Liver (tissue), 9 donors: ENCODE results near the gene PPP4R1. TPM values are rescaled to one million over a fixed set of nuclear protein-coding genes. Genes with fewer than 3 reads are reported as not detected.

Experiments used
- DNase-seq: peaks from one replicate; pipeline ENCODE4 v3.0.0-alpha.2; 2017; ENCODE audit warnings: low spot score
- H3K27ac ChIP-seq, 2 donors: one replicate each; pipeline ENCODE4 v1.7.0; 2013; ENCODE audit warnings: inconsistent platforms in 2 of 2, low read length in 2 of 2, control low read depth in 1 of 2, low read depth in 1 of 2, mild to moderate bottlenecking in 1 of 2
- H3K27me3 ChIP-seq, 4 donors: one replicate each; pipeline versions ENCODE4 v1.6.1 to v1.7.0; 2013; ENCODE audit warnings: low read length in 3 of 4, inconsistent platforms in 1 of 4, mild to moderate bottlenecking in 1 of 4, moderate library complexity in 1 of 4; ENCODE audit not compliant: control insufficient read depth in 4 of 4, insufficient read depth in 4 of 4
- H3K36me3 ChIP-seq, 4 donors: one replicate each; pipeline versions ENCODE4 v1.6.1 to v1.7.0; 2013; ENCODE audit warnings: low read length in 3 of 4, mild to moderate bottlenecking in 3 of 4, low read depth in 1 of 4, moderate library complexity in 1 of 4; ENCODE audit not compliant: control insufficient read depth in 4 of 4, insufficient read depth in 3 of 4
- H3K4me1 ChIP-seq, 4 donors: one replicate each; pipeline versions ENCODE4 v1.6.1 to v1.7.0; 2013; ENCODE audit warnings: low read length in 3 of 4, mild to moderate bottlenecking in 3 of 4, moderate library complexity in 1 of 4; ENCODE audit not compliant: control insufficient read depth in 4 of 4, insufficient read depth in 4 of 4
- H3K4me3 ChIP-seq, 3 donors: one replicate each; pipeline versions ENCODE4 v1.6.1 to v1.7.0; 2013; ENCODE audit warnings: low read length in 3 of 3, control low read depth in 1 of 3, low read depth in 1 of 3, mild to moderate bottlenecking in 1 of 3
- H3K9ac ChIP-seq, 2 donors: one replicate each; pipeline ENCODE4 v1.7.0; 2013; ENCODE audit warnings: low read length in 2 of 2, mild to moderate bottlenecking in 2 of 2, moderate library complexity in 2 of 2, control low read depth in 1 of 2, low read depth in 1 of 2
- H3K9me3 ChIP-seq, 4 donors: one replicate each; pipeline versions ENCODE4 v1.6.1 to v1.7.0; 2013; ENCODE audit warnings: low read length in 3 of 4; ENCODE audit not compliant: control insufficient read depth in 4 of 4
- ATF3 ChIP-seq: IDR thresholded peaks from 2 replicates; pipeline ENCODE4 v1.6.1; 2016; ENCODE audit warnings: antibody characterized with exemption
- CTCF ChIP-seq: fragments of 150-350 bp; IDR thresholded peaks from 2 replicates; pipeline ENCODE4 v1.5.1; 2017; ENCODE audit warnings: improper control_type of control experiment, low read depth, low read length; ENCODE audit not compliant: missing input control
- EGR1 ChIP-seq, 2 donors: IDR thresholded peaks; 2 replicates each; pipeline ENCODE4 v1.6.1; 2016 to 2018; ENCODE audit warnings: antibody characterized with exemption in 2 of 2, low read depth in 2 of 2
- FOXA1 ChIP-seq: IDR thresholded peaks from 2 replicates; pipeline ENCODE4 v1.6.1; 2016; ENCODE audit warnings: antibody characterized with exemption
- FOXA2 ChIP-seq: IDR thresholded peaks from 2 replicates; pipeline ENCODE4 v1.6.1; 2016; ENCODE audit warnings: antibody characterized with exemption
- GABPA ChIP-seq, 2 donors: IDR thresholded peaks in 1 of 2; conservative IDR thresholded peaks in 1 of 2; 2 replicates each; pipeline ENCODE4 v1.6.1; 2016; ENCODE audit warnings: antibody characterized with exemption in 2 of 2, mild to moderate bottlenecking in 1 of 2, moderate library complexity in 1 of 2
- HNF4A ChIP-seq, 2 donors: conservative IDR thresholded peaks; 2 replicates each; pipeline ENCODE4 v1.6.1; 2016; ENCODE audit warnings: antibody characterized with exemption in 2 of 2, mild to moderate bottlenecking in 2 of 2
- JUND ChIP-seq, 2 donors: IDR thresholded peaks; 2 replicates each; pipeline ENCODE4 v1.6.1; 2016; ENCODE audit warnings: antibody characterized with exemption in 2 of 2
- MAX ChIP-seq: IDR thresholded peaks from 2 replicates; pipeline ENCODE4 v1.6.1; 2016; ENCODE audit warnings: antibody characterized with exemption
- NR2F2 ChIP-seq: IDR thresholded peaks from 2 replicates; pipeline ENCODE4 v1.6.1; 2016; ENCODE audit warnings: antibody characterized with exemption
- RAD21 ChIP-seq, 2 donors: IDR thresholded peaks; 2 replicates each; pipeline ENCODE4 v1.6.1; 2016; ENCODE audit warnings: antibody characterized with exemption in 2 of 2, mild to moderate bottlenecking in 2 of 2
- REST ChIP-seq: IDR thresholded peaks from 2 replicates; pipeline ENCODE4 v1.6.1; 2016; ENCODE audit warnings: antibody characterized with exemption, mild to moderate bottlenecking
- RXRA ChIP-seq, 2 donors: IDR thresholded peaks; 2 replicates each; pipeline ENCODE4 v1.6.1; 2017 to 2018; ENCODE audit warnings: antibody characterized with exemption in 2 of 2, mild to moderate bottlenecking in 1 of 2
- SP1 ChIP-seq: IDR thresholded peaks from 2 replicates; pipeline ENCODE4 v1.6.1; 2018; ENCODE audit warnings: antibody characterized with exemption, mild to moderate bottlenecking
- TAF1 ChIP-seq: conservative IDR thresholded peaks from 2 replicates; pipeline ENCODE4 v1.6.1; 2016; ENCODE audit warnings: antibody characterized with exemption, mild to moderate bottlenecking
- YY1 ChIP-seq: IDR thresholded peaks from 2 replicates; pipeline ENCODE4 v1.6.1; 2016; ENCODE audit warnings: antibody characterized with exemption, mild to moderate bottlenecking
- ZBTB33 ChIP-seq: IDR thresholded peaks from 2 replicates; pipeline ENCODE4 v1.6.1; 2016; ENCODE audit warnings: antibody characterized with exemption
- WGBS: extraction: QIAGEN DNeasy Blood & Tissue Kit; methylation state at CpG from one replicate; pipeline ENCODE4 v1.1.7; 2013; 5-methylcytosine and 5-hydroxymethylcytosine counted together
- polyA plus RNA-seq, 2 donors: library from polyadenylated mRNA; stranded (reverse) in 1 of 2; unstranded in 1 of 2; fragments of 200-250 nt in 1 of 2; fragments of >200 nt in 1 of 2; fragmentation: Nextera tagmentation in 1 of 2; extraction: Ambion mirVana in 1 of 2; gene quantifications; one replicate each; pipeline versions ENCODE4 v1.2.1 to v1.2.3, GENCODE V29; 2013 to 2015
- total RNA-seq, 2 donors: library from RNA; depleted of rRNA; stranded (reverse); fragments of >200 nt; gene quantifications; one replicate each; pipeline ENCODE4 v1.2.3, GENCODE V29; 2014
- donor health status: healthy.
- donor health status: healthy.
- donor health status: healthy.
- donor health status: healthy.
- donor health status: healthy.

Gene PPP4R1
- total and polyA plus RNA-seq, 4 donors, result 11.7 to 50.8 (median 22.8) TPM

- Histone ChIP-seq H3K36me3 (peaks cover 0 to 11% (median under 1%) of the 10 kb centered on the region in 4 donors), H3K9ac (no peak overlapping the region), H3K4me3 (no peak overlapping the region), H3K4me1 (peaks cover 0 to 11% (median 4%) of the 10 kb centered on the region in 4 donors), H3K27me3 (no peaks in the 10 kb centered on the region), H3K27ac (no peak overlapping the region), H3K9me3 (no peaks in the 10 kb centered on the region)
- TF ChIP-seq ATF3, result no peak
- no peak for TF ChIP-seq RAD21 (IDR thresholded peaks at IDR 0.05)
- TF ChIP-seq FOXA2, result no peak
- TF ChIP-seq MAX, result no peak
- TF ChIP-seq YY1, result no peak
- no peak for TF ChIP-seq EGR1 (IDR thresholded peaks at IDR 0.05; ENCODE audit: low read depth in 2 of 2)
- no peak for TF ChIP-seq HNF4A (conservative IDR thresholded peaks at IDR 0.05)
- no peak for TF ChIP-seq NR2F2
- 91% methylated on average over 9 of the region's 9 CpGs for WGBS
- no peak for DNase-seq
Measured at GRCh38 chr18:9577361-9577760, 37.0 kb downstream of the PPP4R1 start.

GRCh38 chr18:9575558-9575957 is 38.8 kb downstream of the PPP4R1 start:
- peaks cover 0 to 4% (median 4%) of the 10 kb centered on the region in 4 donors for H3K4me1 ChIP-seq
- H3K9me3 ChIP-seq, result no peaks in the 10 kb centered on the region
- no peak overlapping the region for H3K4me3 ChIP-seq
- H3K27ac ChIP-seq, result peak overlapping the region; percentile 44 to 53
- WGBS, result 9% methylated on average over 5 of the region's 5 CpGs
- DNase-seq, result peak; percentile 66
- H3K36me3 ChIP-seq, result peaks cover 0 to 7% (median 3%) of the 10 kb centered on the region in 4 donors
- H3K27me3 ChIP-seq, result no peaks in the 10 kb centered on the region
- peak overlapping the region in 1 of 2 donors; percentile 41 for H3K9ac ChIP-seq
- TF ChIP-seq CTCF (peak; percentile 94), SP1 (no peak), REST (peak; percentile 40), JUND (IDR thresholded peaks at IDR 0.05) (peak in 1 of 2 donors; percentile 38), RXRA (IDR thresholded peaks at IDR 0.05) (peak; percentile 78 to 87), HNF4A (conservative IDR thresholded peaks at IDR 0.05) (peak; percentile 42 to 55), ATF3 (no peak), FOXA2 (peak; percentile 43), YY1 (no peak), GABPA (IDR thresholded peaks at IDR 0.05 in 1 of 2, conservative IDR thresholded peaks at IDR 0.05 in 1 of 2) (no peak), FOXA1 (peak; percentile 71), NR2F2 (peak; percentile 34), RAD21 (IDR thresholded peaks at IDR 0.05) (peak; percentile 92 to 93), ZBTB33 (no peak), MAX (no peak), TAF1 (no peak)
